H9 (cell line): Measurements from ENCODE around the gene KRTAP5-10. TPM values are rescaled to one million over a fixed set of nuclear protein-coding genes. Genes with fewer than 3 reads are reported as not detected.

Experiments used
- DNase-seq: peaks from one replicate; pipeline ENCODE4 v3.0.0-alpha.2; 2017
- H2AFZ ChIP-seq: one replicate; pipeline ENCODE4 v1.6.1; 2013; ENCODE audit warnings: mild to moderate bottlenecking, low read length, control low read depth, moderate library complexity
- H2AK5ac ChIP-seq: 2 replicates; pipeline ENCODE4 v1.6.1; 2013; ENCODE audit warnings: low read length, control low read depth, mixed read lengths; ENCODE audit not compliant: insufficient read length
- H2BK120ac ChIP-seq: one replicate; pipeline ENCODE4 v1.6.1; 2013; ENCODE audit warnings: low read depth, mild to moderate bottlenecking, low read length, control low read depth, inconsistent platforms; ENCODE audit not compliant: poor library complexity, severe bottlenecking
- H2BK12ac ChIP-seq: 2 replicates; pipeline ENCODE4 v1.6.1; 2013; ENCODE audit warnings: low read length, control low read depth, mixed read lengths, low read depth; ENCODE audit not compliant: insufficient read length
- H2BK15ac ChIP-seq: 2 replicates; pipeline ENCODE4 v1.6.1; 2013; ENCODE audit warnings: low read depth, low read length, control low read depth
- H2BK20ac ChIP-seq: one replicate; pipeline ENCODE4 v1.6.1; 2013; ENCODE audit warnings: low read depth, mild to moderate bottlenecking, low read length, control low read depth, inconsistent platforms; ENCODE audit not compliant: poor library complexity, severe bottlenecking
- H2BK5ac ChIP-seq: 2 replicates; pipeline ENCODE4 v1.6.1; 2013; ENCODE audit warnings: low read length, control low read depth, mixed read lengths; ENCODE audit not compliant: insufficient read length
- H3K14ac ChIP-seq: 2 replicates; pipeline ENCODE4 v1.6.1; 2013; ENCODE audit warnings: low read length, control low read depth; ENCODE audit not compliant: insufficient read depth
- H3K18ac ChIP-seq: 2 replicates; pipeline ENCODE4 v1.6.1; 2013; ENCODE audit warnings: low read depth, mild to moderate bottlenecking, mixed read lengths, low read length, control low read depth; ENCODE audit not compliant: insufficient read length
- H3K23ac ChIP-seq: 2 replicates; pipeline ENCODE4 v1.6.1; 2013; ENCODE audit warnings: low read length, control low read depth, mixed read lengths, low read depth; ENCODE audit not compliant: insufficient read length
- H3K23me2 ChIP-seq: 2 replicates; pipeline ENCODE4 v1.6.1; 2013; ENCODE audit warnings: low read depth, mild to moderate bottlenecking, mixed read lengths, low read length, control low read depth; ENCODE audit not compliant: insufficient read length, poor library complexity, severe bottlenecking
- H3K27ac ChIP-seq: 2 replicates; pipeline ENCODE4 v1.5.1; 2013; ENCODE audit warnings: low read length, control low read depth, mixed read lengths, low read depth; ENCODE audit not compliant: insufficient read length
- H3K27me3 ChIP-seq: 2 replicates; pipeline ENCODE4 v1.6.1; 2013; ENCODE audit warnings: low read length, control low read depth, inconsistent platforms; ENCODE audit not compliant: insufficient read depth
- H3K4ac ChIP-seq: 2 replicates; pipeline ENCODE4 v1.6.1; 2013; ENCODE audit warnings: low read depth, mild to moderate bottlenecking, control low read depth, inconsistent platforms, low read length, moderate library complexity
- H3K4me1 ChIP-seq: 2 replicates; pipeline ENCODE4 v1.6.1; 2013; ENCODE audit warnings: low read length, control low read depth, inconsistent platforms; ENCODE audit not compliant: insufficient read depth
- H3K4me2 ChIP-seq: 2 replicates; pipeline ENCODE4 v1.6.1; 2013; ENCODE audit warnings: low read length, control low read depth, mixed read lengths; ENCODE audit not compliant: insufficient read length, insufficient read depth
- H3K56ac ChIP-seq: 2 replicates; pipeline ENCODE4 v1.6.1; 2013; ENCODE audit warnings: low read depth, mild to moderate bottlenecking, mixed read lengths, low read length, control low read depth; ENCODE audit not compliant: insufficient read length
- H3K79me1 ChIP-seq: 2 replicates; pipeline ENCODE4 v1.6.1; 2013; ENCODE audit warnings: low read depth, mild to moderate bottlenecking, moderate library complexity, low read length, control low read depth, inconsistent platforms; ENCODE audit not compliant: insufficient read depth, poor library complexity, severe bottlenecking
- H3K79me2 ChIP-seq: 2 replicates; pipeline ENCODE4 v1.6.1; 2013; ENCODE audit warnings: low read length, control low read depth, inconsistent platforms; ENCODE audit not compliant: insufficient read depth
- H3K9ac ChIP-seq: 2 replicates; pipeline ENCODE4 v1.6.1; 2013; ENCODE audit warnings: low read length, control low read depth, mixed read lengths; ENCODE audit not compliant: insufficient read length; ENCODE audit errors: extremely low read depth
- H3K9me3 ChIP-seq: one replicate; pipeline ENCODE4 v1.6.1; 2013; ENCODE audit warnings: low read depth, low read length, inconsistent platforms; ENCODE audit not compliant: control insufficient read depth
- H3T11ph ChIP-seq: one replicate; pipeline ENCODE4 v1.6.1; 2013; ENCODE audit warnings: mild to moderate bottlenecking, low read length, control low read depth, inconsistent platforms
- H4K20me1 ChIP-seq: one replicate; pipeline ENCODE4 v1.6.1; 2013; ENCODE audit not compliant: control insufficient read depth, insufficient read length, insufficient read depth
- H4K5ac ChIP-seq: 2 replicates; pipeline ENCODE4 v1.6.1; 2013; ENCODE audit warnings: low read depth, mild to moderate bottlenecking, mixed read lengths, low read length, control low read depth; ENCODE audit not compliant: insufficient read length
- H4K8ac ChIP-seq: replicated peaks from 2 replicates; pipeline ENCODE4 v1.6.1; 2013; ENCODE audit warnings: low read length, control low read depth, mixed read lengths, low read depth; ENCODE audit not compliant: insufficient read length
- H4K91ac ChIP-seq: 2 replicates; pipeline ENCODE4 v1.6.1; 2013; ENCODE audit warnings: low read depth, mild to moderate bottlenecking, moderate library complexity, mixed read lengths, low read length, control low read depth; ENCODE audit not compliant: insufficient read length
- H3K27ac Mint-ChIP-seq, 3 experiments: 2 replicates in 2 of 3; 3 replicates in 1 of 3; pipeline ENCODE4 v1.8.0; 2020 to 2021; ENCODE audit warnings: mixed read lengths in 3 of 3, mild to moderate bottlenecking in 1 of 3, moderate library complexity in 1 of 3
- H3K27me3 Mint-ChIP-seq: 2 replicates; pipeline ENCODE4 v1.8.0; 2021; ENCODE audit warnings: low read depth, mild to moderate bottlenecking, moderate library complexity, mixed read lengths
- H3K36me3 Mint-ChIP-seq, 3 experiments: 2 replicates in 2 of 3; 3 replicates in 1 of 3; pipeline ENCODE4 v1.8.0; 2020 to 2021; ENCODE audit warnings: low read depth in 3 of 3, mixed read lengths in 3 of 3; ENCODE audit not compliant: insufficient read depth in 1 of 3
- H3K4me1 Mint-ChIP-seq, 2 experiments: 2 replicates each; pipeline ENCODE4 v1.8.0; 2020; ENCODE audit warnings: mixed read lengths in 2 of 2
- H3K4me3 Mint-ChIP-seq, 2 experiments: 2 replicates in 1 of 2; 3 replicates in 1 of 2; pipeline ENCODE4 v1.8.0; 2020 to 2021; ENCODE audit warnings: mild to moderate bottlenecking in 2 of 2, mixed read lengths in 2 of 2, moderate library complexity in 1 of 2
- H3K9me3 Mint-ChIP-seq, 2 experiments: 2 replicates in 1 of 2; 3 replicates in 1 of 2; pipeline ENCODE4 v1.8.0; 2020; ENCODE audit warnings: mild to moderate bottlenecking in 2 of 2, mixed read lengths in 2 of 2, moderate library complexity in 1 of 2
- CTCF ChIP-seq: fragments of 200-600 bp; sonication (generic); conservative IDR thresholded peaks from 3 replicates; pipeline ENCODE4 v1.8.0; 2021; ENCODE audit warnings: antibody characterized with exemption, mild to moderate bottlenecking
- WGBS: extraction: QIAGEN DNeasy Blood & Tissue Kit; methylation state at CpG from one replicate; pipeline ENCODE4 v1.1.7; 2013; ENCODE audit warnings: missing lambda C conversion rate, low lambda C conversion rate, mixed read lengths; ENCODE audit not compliant: insufficient read length; ENCODE audit errors: extremely low coverage; 5-methylcytosine and 5-hydroxymethylcytosine counted together
- total RNA-seq: library from RNA; stranded (reverse); gene quantifications from 2 replicates; pipeline ENCODE4 v1.2.1, GENCODE V29; 2021

Gene KRTAP5-10
- total RNA-seq, 1 experiment from 2014 or later = not detected

DNA sequence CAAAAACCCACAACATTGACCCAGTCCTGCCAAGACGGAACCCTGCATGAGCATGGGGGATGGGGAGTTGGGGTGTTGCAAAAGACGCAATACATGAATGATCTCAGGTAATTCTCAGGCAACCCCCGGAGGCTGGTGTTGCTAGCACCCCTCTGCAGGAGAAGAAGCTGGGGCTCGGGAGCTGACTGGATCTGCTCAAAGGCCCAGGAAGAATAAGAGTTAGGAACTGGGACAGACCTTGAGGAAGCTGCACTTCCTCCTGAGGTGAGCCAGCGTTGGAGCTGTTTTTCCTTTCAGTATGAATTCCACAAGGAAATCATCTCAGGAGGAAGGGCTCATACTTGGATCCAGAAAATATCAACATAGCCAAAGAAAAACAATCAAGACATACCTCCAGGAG lies 17.2 kb upstream of the KRTAP5-10 start, which contains the start of gene KRTAP5-9:
Gene KRTAP5-9 (plus strand): TSS at position 301 of the 400 bp plus-strand sequence. CDS start 238 bp downstream, outside the sequence.
- Histone ChIP-seq H4K8ac (no peak within 1 kb of the TSS), H3K9ac (no peak within 1 kb of the TSS), H3K9me3 (no peaks in the 10 kb centered on the region), H3K79me2 (no peaks in the 10 kb centered on the region), H3K14ac (no peak within 1 kb of the TSS; the same call in 1 of the 2 replicates), H3K23me2 (no peaks in the 10 kb centered on the region), H3K4ac (no peak within 1 kb of the TSS), H2BK120ac (no peak within 1 kb of the TSS), H2AFZ (no peak within 1 kb of the TSS), H2BK20ac (no peak within 1 kb of the TSS), H3K27me3 (no peaks in the 10 kb centered on the region), H3K56ac (no peak within 1 kb of the TSS), H3T11ph (no peak within 1 kb of the TSS), H3K18ac (no peak within 1 kb of the TSS), H4K5ac (no peak within 1 kb of the TSS), H2AK5ac (no peak within 1 kb of the TSS), H2BK15ac (no peak within 1 kb of the TSS), H2BK12ac (no peak within 1 kb of the TSS), H3K27ac (no peak within 1 kb of the TSS), H4K20me1 (no peaks in the 10 kb centered on the region), H3K4me1 (no peaks in the 10 kb centered on the region), H2BK5ac (no peak within 1 kb of the TSS), H3K4me2 (no peak within 1 kb of the TSS), H3K23ac (no peak within 1 kb of the TSS), H3K79me1 (no peaks in the 10 kb centered on the region), H4K91ac (no peak within 1 kb of the TSS)
- Mint-ChIP-seq H3K27me3 (peaks cover 50% of the 10 kb centered on the region), H3K4me3 (no peak within 1 kb of the TSS), H3K36me3 (peaks cover 0 to 13% (median 6%) of the 10 kb centered on the region in 3 experiments; a peak in 6 of 7 replicates), H3K4me1 (peaks cover 30 to 33% of the 10 kb centered on the region in 2 experiments), H3K9me3 (peaks cover 8 to 10% of the 10 kb centered on the region in 2 experiments; a peak in 4 of 5 replicates), H3K27ac (no peak within 1 kb of the TSS)
- no CpG with 5 or more reads among the region's 5 CpGs for WGBS
- TF ChIP-seq CTCF = no peak
- no peak for DNase-seq
